ENCODE results near the gene ETFDH.
"Not testable (repeated sequence)": the region's sequence is repeated elsewhere in the genome, so short reads cannot be mapped to it uniquely, and the experiment has no call there.

Gene ETFDH

DNA sequence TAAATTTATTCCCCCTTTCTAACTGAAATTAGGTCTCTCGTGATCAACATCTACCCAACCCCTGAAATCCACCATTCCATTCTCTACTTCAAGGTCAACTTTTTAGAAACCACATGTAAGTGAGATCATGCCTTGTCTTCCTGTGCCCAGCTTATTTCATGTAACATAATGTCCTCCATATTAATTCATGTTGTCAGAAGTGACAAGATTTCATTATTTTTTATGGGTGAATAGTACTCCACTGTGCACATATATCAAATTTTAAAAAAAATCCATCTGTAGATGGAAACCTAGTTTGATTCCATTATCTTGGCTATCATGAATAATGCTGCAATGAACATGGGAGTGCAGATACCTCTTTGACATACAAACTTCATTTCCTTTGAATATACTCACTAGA is 49.6 kb downstream of the ETFDH start:
- no peak overlapping the region for H3K4me3 ChIP-seq (ENCODE audit: low read length)

DNA sequence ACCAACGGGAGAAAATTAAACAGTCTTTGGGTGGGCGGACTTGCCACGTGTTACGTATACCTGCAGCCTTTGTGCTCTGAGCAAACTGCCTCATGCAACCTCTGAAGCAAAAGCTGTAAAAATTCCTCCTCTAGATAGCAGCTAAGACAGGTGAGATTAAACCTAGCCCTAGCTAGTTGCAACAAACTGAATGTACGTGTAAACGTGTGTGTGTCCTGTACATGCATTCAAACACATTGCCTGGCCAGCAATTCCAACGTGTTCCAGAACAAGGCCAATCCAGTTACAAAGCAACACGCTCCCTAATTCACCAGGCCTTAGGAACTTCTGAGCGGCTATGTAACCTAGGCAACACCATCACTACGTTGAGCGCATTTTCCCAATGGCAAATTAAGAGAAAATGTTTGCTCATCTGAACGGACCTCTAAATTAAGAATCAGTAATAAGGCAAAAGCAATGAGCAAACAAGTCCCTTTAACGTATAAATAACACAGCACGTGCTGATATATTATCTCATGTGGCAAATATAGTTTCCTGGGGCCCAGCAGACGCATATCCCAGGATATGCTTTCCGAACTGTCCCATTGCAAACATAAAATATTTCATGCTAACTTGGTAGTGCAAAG is 50.3 kb downstream of the ETFDH start:
- peak overlapping the region; percentile 91 for H3K4me3 ChIP-seq (ENCODE audit: low read length)
- no peak for TF ChIP-seq ZNF274 (IDR thresholded peaks at IDR 0.05; ENCODE audit: low read depth, low read length)

More for the DNA sequence above, 49.6 kb downstream of the ETFDH start:
- TF ChIP-seq ZNF274 (IDR thresholded peaks at IDR 0.05; ENCODE audit: low read depth, low read length): no peak

DNA sequence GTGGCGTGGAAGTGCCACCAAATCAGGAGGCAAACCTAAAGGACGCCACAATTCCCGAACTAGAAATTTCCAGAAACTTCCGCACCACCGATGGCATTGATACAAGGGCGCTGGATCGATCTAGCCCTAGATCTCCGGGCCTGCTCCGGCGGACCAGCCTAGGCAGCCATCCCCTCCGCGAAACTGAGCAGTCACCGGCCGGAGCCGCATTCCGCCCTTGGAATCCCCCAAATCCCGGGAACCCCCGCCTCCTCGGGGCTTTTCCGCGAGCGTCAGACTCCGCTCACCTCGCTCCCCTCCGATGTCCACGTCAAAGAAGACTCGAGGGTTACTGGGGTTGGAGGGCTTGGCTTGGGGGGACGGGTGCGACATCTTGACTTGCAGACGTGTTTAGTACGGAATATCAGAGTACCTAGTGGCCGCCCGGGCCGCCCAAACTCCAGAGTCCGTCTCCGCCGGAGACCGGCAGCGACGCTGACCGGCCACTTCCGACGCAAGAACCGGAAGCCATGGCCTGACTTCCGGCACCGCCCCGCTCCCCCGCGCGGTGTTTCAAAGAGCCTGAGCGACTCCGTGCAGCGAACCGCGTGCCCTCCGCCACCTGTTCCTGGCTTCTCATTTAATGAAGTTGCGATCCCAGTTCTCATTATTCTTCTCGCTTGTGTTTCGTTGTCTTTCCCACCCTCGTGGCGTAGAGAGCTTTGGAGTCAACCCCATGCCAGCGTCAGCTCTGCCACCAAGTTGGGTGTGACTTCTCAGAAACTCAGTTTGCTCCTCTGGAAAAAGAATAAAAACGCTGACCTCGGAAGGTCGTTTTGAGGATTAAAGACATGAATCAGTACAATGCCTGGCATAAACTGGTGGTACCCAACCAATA is 51.1 kb downstream of the ETFDH start, which contains the start of gene PPID:
Gene PPID, minus strand, starts transcription at position 480 of the 877 bp plus-strand sequence. Its CDS starts 108 bp downstream, at position 372.
- TF ChIP-seq ZNF274 (IDR thresholded peaks at IDR 0.05; ENCODE audit: low read depth, low read length): no peak

DNA sequence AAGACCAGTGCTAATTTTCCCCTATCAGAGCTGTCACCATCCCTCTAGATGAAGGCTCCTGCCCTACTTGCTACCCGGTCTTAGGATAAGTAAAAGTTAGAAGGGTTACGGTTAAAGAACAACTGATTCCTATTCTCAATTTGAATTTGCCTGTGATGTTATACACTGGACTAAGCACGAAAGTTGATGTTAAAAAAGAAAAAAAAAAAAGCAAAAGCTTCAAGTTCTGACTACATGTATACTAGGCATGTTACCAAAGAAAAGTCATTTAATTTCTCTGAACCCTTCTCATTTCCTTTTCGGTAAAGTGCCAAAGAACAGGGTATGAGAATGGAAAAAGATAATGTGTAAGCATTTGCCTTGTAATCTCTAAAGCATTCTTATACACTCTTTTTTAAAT is 52.5 kb downstream of the ETFDH start:
- no peak for TF ChIP-seq ZNF274 (IDR thresholded peaks at IDR 0.05; ENCODE audit: low read depth, low read length)

More for the DNA sequence above, 51.1 kb downstream of the ETFDH start, which contains the start of gene PPID:
- peak within 1 kb of the TSS; percentile 91 for H3K4me3 ChIP-seq (ENCODE audit: low read length)

DNA sequence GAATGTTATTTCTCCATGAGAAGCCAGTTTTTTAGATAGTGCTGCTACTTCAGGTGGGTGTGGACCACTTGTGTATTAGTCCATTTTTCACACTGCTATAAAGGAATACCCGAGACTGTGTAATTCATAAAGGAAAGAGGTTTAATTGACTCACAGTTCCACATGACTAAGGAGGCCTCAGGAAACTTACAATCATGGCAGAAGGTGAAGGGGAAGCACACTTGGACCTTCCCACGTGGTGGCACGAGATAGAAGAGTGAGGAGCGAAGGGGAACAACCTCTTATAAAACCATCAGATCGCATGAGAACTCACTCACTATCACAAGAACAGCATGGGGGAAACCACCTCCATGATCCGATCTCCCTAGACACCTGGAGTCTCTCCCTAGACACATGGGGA is 54.5 kb downstream of the ETFDH start:
- no peak for TF ChIP-seq ZNF274 (IDR thresholded peaks at IDR 0.05; ENCODE audit: low read depth, low read length)
- no peak overlapping the region for H3K4me3 ChIP-seq (ENCODE audit: low read length)

More for the DNA sequence above, 52.5 kb downstream of the ETFDH start:
- H3K4me3 ChIP-seq (ENCODE audit: low read length): no peak overlapping the region

DNA sequence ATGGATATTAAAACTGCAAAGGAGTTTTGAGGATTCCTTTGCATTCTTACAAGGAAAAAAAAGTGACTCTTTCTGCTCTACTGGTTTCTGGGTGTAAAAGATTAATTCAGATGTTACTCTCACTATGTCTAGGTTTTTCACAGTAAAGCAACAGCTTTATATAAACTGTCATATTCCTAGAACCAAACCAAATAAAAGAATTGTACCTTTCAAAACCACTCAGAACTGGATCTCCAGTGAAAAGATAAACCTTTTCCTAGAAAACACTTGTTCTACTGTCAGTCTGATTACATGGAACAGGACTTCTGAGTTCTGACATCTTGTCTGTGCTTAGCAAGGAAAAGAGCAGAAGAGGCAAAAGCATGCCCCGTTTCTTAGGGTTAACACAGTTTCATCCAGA is 56.1 kb downstream of the ETFDH start:
- TF ChIP-seq ZNF274 (IDR thresholded peaks at IDR 0.05; ENCODE audit: low read depth, low read length): no peak
- no peak overlapping the region for H3K4me3 ChIP-seq (ENCODE audit: low read length)

DNA sequence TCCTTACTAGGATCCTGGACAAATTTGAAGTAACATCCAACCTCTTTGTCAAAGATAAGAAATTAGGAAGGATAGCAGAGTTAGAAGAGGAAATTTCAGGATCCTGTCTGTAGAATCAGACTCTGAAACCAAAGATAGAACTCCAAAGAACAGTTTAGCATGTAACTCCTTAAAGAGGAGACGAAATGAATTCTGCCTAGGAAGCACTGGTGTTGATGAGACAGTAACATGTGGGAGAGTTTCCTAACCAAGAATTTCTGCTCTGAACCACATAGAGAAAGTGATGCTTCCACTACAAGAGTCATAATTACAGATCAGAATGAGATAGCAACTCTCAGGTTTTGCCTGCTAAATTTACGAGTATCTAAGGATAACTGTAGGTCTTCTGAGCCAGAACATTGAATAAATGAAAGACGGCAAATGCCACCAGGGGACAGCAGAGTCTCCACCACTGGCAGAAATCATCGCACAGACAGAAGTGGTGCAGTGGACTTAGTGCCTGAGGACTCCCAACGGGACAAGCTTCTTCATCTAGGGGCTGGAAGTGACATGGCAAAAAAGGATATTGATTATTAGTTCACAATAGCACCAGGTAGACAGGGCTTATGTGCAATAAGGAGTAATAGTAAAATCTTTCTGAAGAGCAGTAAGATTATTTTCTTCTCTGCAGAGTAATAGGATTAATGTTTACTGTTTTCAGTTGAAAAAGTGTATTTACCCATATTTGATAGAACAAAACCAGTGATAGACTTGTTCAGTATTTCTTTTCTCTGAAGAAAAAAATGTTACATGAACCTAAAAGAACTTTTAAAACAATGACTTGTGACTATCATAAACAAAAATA is 57.8 kb downstream of the ETFDH start:
- TF ChIP-seq ZNF274 (IDR thresholded peaks at IDR 0.05; ENCODE audit: low read depth, low read length): no peak
- H3K4me3 ChIP-seq (ENCODE audit: low read length): no peak overlapping the region

DNA sequence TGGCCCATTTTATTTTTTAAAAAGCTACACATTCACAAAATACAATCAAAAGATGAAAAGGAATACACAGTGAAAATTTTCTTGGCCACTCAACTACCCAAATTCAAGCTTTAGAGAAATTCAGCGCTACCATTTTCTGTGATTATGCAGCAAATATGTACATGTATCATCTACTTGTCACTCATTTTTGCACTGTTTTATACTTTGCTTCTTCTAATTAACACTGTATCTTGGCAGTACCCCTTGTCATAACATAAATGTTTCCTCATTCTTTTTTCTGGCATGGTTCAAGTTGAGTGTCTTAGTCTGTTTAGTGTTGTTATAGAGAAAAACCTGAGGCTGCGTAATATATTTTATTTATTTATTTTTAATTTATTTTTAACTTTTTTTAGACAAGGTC is 66.8 kb downstream of the ETFDH start:
- no peak for TF ChIP-seq ZNF274 (IDR thresholded peaks at IDR 0.05; ENCODE audit: low read depth, low read length)
- H3K4me3 ChIP-seq (ENCODE audit: low read length): no peak overlapping the region

DNA sequence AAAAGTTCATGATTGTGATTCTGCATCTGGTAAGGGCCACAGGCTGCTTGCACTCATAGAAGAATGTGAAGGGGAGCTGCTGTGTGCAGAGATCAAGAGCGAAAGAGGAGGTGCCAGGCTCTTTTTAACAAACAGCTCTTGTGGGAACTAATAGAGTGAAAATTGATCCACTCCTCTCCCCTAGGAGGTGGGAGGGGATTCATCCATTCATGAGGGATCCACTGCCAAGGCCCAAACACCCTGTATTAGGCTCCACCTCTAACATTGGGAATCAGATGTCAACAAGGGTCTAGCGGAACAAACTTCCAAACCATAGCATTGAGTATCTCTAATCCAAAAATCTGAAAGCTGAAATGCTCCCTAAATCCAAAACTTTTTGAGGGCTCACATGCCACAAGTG is 67.5 kb downstream of the ETFDH start:
- H3K4me3 ChIP-seq (ENCODE audit: low read length): no peak overlapping the region
- TF ChIP-seq ZNF274 (IDR thresholded peaks at IDR 0.05; ENCODE audit: low read depth, low read length): no peak

DNA sequence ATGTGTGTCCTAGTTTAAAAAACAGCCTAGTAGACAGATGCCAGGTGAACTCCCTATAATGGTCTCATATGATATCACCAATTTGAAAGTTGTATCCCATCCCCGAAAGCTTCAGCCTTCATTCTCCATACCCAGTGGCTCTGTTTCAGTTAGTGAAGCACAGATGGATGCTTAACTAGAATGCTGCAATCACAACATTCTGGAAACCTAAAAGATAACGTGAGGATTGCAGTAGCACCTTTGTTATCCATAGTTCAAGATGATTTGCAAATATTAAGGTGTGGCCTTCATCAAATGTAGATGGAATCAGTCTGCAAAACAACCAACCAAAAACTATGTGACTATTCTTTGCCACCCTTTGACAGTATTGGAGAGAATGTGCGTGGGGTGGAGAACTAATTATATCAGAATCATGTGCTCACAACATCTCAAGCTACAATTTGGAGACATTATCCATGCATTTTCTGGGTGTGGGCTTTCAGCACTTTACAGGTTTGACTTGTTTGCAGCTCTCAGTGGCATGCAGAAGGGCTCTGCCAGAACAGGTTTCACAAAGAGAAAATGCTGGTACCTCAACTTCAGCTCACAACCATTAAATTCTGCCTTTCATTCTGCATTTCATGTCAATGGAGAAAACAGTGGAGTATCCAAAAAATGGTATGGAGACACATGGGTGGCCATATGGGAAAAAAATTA is 69.4 kb downstream of the ETFDH start:
- no peak for TF ChIP-seq ZNF274 (IDR thresholded peaks at IDR 0.05; ENCODE audit: low read depth, low read length)
- no peak overlapping the region for H3K4me3 ChIP-seq (ENCODE audit: low read length)

DNA sequence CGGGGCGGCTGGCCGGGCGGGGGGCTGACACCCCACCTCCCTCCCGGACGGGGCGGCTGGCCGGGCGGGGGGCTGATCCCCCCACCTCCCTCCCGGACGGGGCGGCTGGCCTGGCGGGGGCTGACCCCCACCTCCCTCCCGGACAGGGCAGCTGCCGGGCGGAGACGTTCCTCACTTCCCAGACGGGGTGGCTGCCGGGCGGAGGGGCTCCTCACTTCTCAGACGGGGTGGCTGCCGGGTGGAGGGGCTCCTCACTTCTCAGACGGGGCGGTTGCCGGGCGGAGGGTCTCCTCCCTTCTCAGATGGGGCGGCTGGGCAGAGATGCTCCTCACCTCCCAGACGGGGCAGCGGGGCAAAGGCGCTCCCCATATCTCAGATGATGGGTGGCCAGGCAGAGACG is 74.4 kb downstream of the ETFDH start:
- H3K4me3 ChIP-seq (ENCODE audit: low read length): not testable (repeated sequence)

DNA sequence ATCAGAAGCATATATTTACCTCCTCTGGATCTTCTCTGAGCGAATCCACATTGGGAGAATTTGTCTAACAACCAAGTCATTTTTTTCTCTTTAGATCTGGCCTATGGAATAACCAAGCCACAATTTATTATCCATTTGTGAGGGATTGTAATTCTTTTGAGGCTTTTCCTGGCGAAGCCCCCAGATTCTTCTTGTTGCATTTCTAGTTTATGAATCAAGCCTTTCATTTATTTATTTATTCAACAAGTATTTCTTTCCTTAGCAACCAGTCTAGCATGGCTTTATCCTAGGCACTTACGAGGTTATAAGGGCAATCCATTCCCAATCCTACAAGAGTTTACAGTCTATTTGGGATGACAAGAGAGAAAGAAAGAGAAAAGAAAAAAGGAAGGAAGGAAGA is 78.3 kb downstream of the ETFDH start:
- no peak for TF ChIP-seq ZNF274 (IDR thresholded peaks at IDR 0.05; ENCODE audit: low read depth, low read length)
- no peak overlapping the region for H3K4me3 ChIP-seq (ENCODE audit: low read length)

DNA sequence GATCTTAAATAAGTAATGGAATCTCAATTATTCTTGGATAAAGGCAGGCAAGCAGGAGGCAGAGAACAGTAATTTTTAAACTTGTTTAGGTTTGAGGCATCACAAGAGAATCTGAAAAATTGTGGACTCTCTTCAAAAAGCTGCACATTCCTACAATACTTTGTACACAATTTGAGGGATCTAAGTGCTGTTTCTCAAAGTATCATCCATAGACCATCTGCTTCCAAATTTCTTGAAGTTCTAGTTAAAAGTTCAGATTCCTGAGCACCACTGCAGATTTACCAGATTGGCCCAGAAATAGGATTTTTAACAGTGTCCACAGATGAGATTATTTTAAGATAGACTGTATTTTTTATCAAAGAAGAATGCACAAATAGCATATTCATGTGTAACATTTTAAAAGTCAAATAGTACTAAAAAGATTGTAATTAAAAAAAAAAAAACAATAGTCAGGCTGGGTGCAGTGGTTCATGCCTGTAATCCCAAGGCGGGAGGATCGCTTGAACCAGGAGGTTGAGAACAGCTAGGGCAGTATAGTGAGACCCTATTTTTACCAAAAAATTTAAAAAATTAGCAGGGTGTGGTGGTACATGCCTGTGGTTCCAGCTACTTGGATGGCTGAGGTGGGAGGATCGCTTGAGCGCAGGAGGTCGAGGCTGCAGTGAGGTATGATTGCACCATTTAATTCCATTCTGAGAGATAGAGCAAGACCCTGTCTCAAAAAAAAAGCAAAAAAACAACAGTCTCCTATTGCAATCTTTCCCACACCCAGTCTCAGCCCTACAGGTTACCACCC is 82.5 kb downstream of the ETFDH start:
- no peak overlapping the region for H3K4me3 ChIP-seq (ENCODE audit: low read length)
- TF ChIP-seq ZNF274 (IDR thresholded peaks at IDR 0.05; ENCODE audit: low read depth, low read length): no peak

DNA sequence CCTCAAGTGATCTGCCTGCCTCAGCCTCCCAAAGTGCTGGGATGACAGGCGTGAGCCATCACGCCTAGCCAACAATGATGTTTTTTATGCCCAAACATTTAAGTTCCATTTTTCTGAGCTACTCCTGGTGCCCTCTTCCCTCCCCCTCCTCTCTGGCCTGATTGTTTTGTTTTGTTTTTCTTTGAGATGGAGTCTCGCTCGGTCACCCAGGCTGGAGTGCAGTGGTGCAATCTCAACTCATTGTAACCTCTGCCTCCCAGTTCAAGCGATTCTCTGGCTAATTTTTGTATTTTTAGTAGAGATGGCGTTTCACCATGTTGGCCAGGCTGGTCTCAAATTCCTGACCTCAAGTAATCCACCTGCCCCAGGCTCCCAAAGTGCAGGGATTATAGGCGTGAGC is 83.7 kb downstream of the ETFDH start:
- H3K4me3 ChIP-seq (ENCODE audit: low read length): not testable (repeated sequence)

Data from GM08714 (cell line).